ENCODE data around the gene PSMA6.
A peak's percentile ranks its signal among the peaks of the same experiment; 100 is the strongest.

PSMA6 gene

DNA sequence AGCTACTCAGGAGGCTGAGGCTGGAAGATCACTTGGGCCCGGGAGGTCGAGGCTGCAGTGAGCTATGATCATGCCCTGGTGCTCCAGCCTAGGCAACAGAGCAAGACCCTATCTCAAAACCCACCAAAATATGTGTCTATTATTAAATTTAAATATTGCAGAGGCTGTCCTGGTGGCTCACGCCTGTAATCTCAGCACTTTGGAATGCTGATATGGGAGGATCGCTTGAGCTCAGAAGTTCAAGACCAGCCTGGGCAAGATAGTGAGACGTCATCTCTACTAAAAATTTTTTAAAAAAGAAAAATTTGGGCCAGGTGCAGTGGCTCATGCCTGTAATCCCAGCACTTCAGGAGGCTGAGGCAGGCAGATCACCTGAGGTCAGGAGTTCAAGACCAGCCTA, 13.9 kb downstream of the PSMA6 start:
- H3K4me2 ChIP-seq: no peak overlapping the region
- peaks cover 100% of the 10 kb centered on the region for H4K20me1 ChIP-seq
- H3K27me3 ChIP-seq: no peaks in the 10 kb centered on the region
- H3K36me3 ChIP-seq: peaks cover 99% of the 10 kb centered on the region
- H3K9me3 ChIP-seq: no peaks in the 10 kb centered on the region
- TF ChIP-seq Cebpa-rat (IDR thresholded peaks at IDR 0.05): no peak
- H3K9ac ChIP-seq: no peak overlapping the region
- H3K4me1 ChIP-seq: peaks cover 33% of the 10 kb centered on the region
- H3K27ac ChIP-seq: no peak overlapping the region
- no peak overlapping the region for H3K4me3 ChIP-seq

DNA sequence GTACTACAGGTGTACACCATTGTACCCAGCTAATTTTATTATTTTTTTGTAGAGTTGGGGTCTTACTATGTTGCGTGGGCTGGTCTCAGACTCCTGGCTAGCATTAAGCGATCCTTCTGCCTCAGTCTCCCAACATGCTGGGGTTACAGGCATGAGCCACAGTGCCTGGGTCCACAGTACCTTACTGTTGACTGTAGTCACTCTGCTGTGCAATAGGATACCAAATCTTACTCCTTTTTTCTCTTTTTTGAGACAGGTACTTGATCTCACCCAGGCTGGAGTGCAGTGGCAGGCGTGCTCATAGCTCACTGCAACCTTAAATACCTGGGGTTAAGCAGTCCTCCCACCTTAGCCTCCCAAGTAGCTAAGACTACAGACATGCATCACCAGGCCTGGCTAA, 25.6 kb downstream of the PSMA6 start:
- no peak for TF ChIP-seq Cebpa-rat (IDR thresholded peaks at IDR 0.05)
- Histone ChIP-seq H3K27ac (no peak overlapping the region), H3K9ac (no peak overlapping the region), H3K36me3 (peaks cover 76% of the 10 kb centered on the region), H3K9me3 (no peaks in the 10 kb centered on the region), H3K4me2 (no peak overlapping the region), H3K27me3 (no peaks in the 10 kb centered on the region), H4K20me1 (peaks cover 54% of the 10 kb centered on the region), H3K4me3 (no peak overlapping the region), H3K4me1 (peaks cover 25% of the 10 kb centered on the region)

DNA sequence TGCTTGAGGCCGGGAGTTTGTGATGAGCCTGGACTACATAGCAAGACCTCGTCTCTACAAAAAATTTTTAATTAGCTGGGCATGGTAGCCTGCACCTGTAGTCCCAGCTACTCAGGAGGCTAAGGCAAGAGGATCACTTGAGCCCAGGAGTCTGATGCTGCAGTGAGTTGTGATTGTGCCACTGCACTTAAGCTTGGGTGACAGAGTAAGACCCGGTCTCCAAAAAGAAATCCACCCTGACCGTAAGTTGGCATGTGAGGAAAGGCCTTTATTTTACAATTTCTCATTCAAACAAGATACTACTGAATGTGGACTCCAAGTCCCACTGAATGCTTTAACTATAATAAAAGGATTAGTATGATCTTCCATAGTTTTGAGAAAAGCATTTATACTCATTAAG, 27.3 kb downstream of the PSMA6 start:
- Histone ChIP-seq H3K9ac (no peak overlapping the region), H3K4me3 (no peak overlapping the region), H3K4me1 (peaks cover 20% of the 10 kb centered on the region), H3K27ac (no peak overlapping the region), H3K36me3 (peaks cover 59% of the 10 kb centered on the region), H3K9me3 (no peaks in the 10 kb centered on the region), H3K4me2 (no peak overlapping the region), H3K27me3 (no peaks in the 10 kb centered on the region), H4K20me1 (peaks cover 37% of the 10 kb centered on the region)
- TF ChIP-seq Cebpa-rat (IDR thresholded peaks at IDR 0.05): no peak

DNA sequence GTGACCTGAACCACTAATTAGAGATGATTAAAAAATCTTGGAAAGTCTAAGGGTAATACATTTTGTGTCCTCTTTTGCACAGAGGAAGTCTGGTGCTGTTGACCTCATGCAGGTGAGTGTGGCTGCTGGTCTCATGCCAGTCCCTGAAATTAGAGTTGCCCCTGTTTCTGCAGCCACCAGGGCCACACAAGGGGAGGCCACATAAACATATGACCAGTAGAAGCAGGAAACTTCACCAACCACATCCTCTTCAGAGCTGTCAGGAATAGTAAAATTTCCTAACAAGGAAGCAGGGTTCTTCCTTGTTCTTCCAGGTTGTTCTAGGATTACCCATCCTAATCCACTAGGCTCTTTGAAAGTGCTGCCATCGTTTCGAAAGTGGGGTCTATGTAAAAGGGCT, 28.3 kb downstream of the PSMA6 start:
- TF ChIP-seq Cebpa-rat (IDR thresholded peaks at IDR 0.05): no peak
- Histone ChIP-seq H3K4me1 (peaks cover 20% of the 10 kb centered on the region), H4K20me1 (peaks cover 30% of the 10 kb centered on the region), H3K9ac (no peak overlapping the region; the same call in 1 of the 2 replicates), H3K36me3 (peaks cover 50% of the 10 kb centered on the region), H3K9me3 (no peaks in the 10 kb centered on the region), H3K4me2 (peak overlapping the region; percentile 25; the same call in 1 of the 2 replicates), H3K27ac (0 out of 2 replicates have a peak overlapping the region, but pooled peaks have one; percentile 56), H3K27me3 (no peaks in the 10 kb centered on the region), H3K4me3 (no peak overlapping the region)

DNA sequence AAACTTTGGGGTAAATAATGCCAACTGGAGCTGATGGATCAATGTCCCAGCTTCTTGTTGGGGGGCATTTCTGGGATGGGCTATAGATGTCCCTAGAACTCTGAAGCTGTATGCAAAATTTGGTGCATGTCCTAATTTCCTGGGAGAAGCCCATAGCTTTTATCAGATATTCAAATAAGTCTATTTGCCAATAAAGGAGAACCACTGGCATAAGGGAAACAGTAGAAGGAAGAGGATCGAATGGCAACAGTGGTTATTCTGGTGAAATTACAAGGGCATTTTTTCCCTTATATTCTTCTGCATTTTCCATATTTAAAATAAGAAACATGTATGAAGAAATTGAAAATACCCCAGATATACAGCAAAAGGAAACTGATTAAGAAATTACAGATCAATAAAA, 34.2 kb downstream of the PSMA6 start:
- Histone ChIP-seq H3K4me3 (no peak overlapping the region), H3K36me3 (no peaks in the 10 kb centered on the region), H3K9me3 (no peaks in the 10 kb centered on the region), H3K27me3 (no peaks in the 10 kb centered on the region), H3K4me1 (peaks cover 1% of the 10 kb centered on the region), H3K27ac (no peak overlapping the region), H3K9ac (no peak overlapping the region), H4K20me1 (no peaks in the 10 kb centered on the region), H3K4me2 (no peak overlapping the region)
- no peak for TF ChIP-seq Cebpa-rat (IDR thresholded peaks at IDR 0.05)

DNA sequence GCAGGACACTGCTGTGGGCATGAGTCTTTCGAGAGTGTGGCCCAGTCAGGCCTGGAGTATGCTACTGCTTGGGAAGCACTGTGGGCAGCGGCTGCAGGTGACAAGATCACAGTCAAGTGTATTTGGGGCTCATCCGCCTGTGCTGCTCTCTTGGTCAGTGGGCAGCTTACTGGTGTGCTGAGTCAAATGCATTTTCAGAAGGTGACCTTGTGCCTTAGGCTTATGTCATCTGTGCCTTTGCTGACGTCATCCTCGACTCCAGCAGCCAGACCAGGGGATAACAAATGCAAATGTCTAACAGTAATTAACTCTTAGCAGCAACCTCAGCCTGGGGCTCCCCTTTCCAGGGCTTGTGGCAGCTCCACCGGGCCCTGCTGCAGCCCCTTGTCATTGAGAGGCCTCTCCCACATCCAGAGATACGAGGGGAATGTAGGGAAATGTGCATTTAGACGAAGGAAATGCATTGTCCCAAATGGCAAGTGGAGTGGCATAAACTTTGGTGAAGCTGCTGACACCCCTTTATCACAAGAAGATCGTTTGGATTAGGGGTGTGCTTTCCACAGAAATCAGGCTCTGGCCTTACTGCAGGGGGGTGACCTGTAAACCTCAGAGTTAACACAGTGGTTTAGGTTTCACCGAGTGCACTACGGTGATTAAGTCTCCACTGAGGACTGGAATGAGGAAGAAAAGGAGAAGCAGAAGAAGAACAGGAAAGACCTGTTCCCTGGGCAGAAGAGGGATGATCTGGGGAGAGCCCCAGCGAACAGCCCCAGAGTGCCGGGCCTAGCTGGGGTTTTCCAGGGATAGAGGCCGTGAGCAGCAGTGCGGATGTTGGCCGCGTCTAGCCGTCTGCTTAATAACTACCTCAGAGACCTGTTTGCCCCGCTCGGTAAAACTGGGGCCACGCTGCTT, 39.7 kb downstream of the PSMA6 start:
- no peaks in the 10 kb centered on the region for H3K9me3 ChIP-seq
- H3K4me2 ChIP-seq: peak overlapping the region; percentile 74
- H3K27ac ChIP-seq: 0 out of 2 replicates have a peak overlapping the region, but pooled peaks have one; percentile 6
- TF ChIP-seq Cebpa-rat (IDR thresholded peaks at IDR 0.05): no peak
- no peaks in the 10 kb centered on the region for H4K20me1 ChIP-seq
- H3K4me1 ChIP-seq: peaks cover 45% of the 10 kb centered on the region
- H3K27me3 ChIP-seq: no peaks in the 10 kb centered on the region
- H3K4me3 ChIP-seq: no peak overlapping the region
- no peak overlapping the region for H3K9ac ChIP-seq
- H3K36me3 ChIP-seq: no peaks in the 10 kb centered on the region

DNA sequence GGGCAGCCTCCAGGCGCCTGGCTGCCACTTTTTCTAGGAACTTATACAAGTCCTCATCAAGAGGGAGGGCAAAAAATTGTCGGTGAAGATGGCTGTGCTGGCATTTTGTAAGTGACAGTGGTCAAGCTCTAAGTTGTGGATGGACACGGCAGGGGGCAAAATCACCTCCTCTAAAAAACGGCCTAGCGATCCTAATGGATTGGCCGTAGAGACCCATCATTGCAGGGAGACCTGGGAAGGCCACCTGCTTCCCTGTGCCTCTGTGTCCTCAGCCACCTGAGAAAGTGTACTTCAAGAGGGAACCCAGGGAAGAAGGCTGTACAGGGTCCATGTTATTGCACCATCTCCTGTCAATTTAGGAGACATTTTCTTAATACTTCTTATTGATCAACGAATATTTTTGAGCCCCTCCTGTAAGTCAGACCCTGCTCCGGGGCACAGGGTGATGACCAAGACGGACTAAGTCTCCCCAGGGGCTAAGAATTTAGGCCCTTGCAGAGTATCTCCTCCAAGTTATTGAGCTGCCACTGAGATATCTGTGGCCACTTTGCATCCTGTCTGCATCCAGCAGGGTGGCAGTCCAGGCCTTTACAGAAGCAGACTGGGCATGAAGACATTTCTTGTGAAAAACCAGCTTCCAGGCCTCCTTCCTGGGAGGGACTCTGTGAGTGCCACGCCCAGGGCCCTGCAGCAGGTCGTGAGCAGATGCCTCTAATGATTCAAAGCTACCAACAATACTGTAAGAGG, 40.5 kb downstream of the PSMA6 start:
- H3K9me3 ChIP-seq: no peaks in the 10 kb centered on the region
- no peaks in the 10 kb centered on the region for H3K36me3 ChIP-seq
- H3K4me3 ChIP-seq: no peak overlapping the region
- H3K9ac ChIP-seq: peak overlapping the region; percentile 38; the same call in 1 of the 2 replicates
- no peaks in the 10 kb centered on the region for H3K27me3 ChIP-seq
- H3K4me1 ChIP-seq: peaks cover 53% of the 10 kb centered on the region
- H3K27ac ChIP-seq: peak overlapping the region; percentile 56
- TF ChIP-seq Cebpa-rat (IDR thresholded peaks at IDR 0.05): no peak
- H4K20me1 ChIP-seq: no peaks in the 10 kb centered on the region
- peak overlapping the region; percentile 74 for H3K4me2 ChIP-seq

DNA sequence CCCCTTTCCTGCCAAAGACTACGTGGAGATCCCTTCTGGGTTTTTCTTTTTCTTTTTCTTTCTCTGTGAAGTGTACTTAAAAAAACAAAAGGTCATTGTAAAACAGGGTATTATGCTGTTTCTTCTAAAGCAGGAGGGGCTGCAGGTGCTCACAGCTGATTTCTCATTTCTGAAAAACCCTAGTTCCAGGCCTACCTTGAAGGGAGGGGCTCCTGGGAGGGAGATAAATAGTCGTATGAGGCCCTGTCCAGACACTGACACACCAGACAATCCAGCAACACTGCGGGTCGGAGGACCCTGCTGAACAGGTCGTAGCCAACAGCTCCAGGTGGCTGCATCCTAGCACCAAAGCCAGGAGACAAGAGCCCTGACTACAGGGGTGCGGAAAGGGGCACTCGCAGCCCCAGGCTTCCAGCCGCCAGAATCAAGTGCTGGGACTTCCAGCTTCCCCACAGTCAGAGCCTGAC, 41.1 kb downstream of the PSMA6 start:
- Histone ChIP-seq H3K36me3 (no peaks in the 10 kb centered on the region), H3K4me3 (no peak overlapping the region), H3K4me2 (peak overlapping the region; percentile 74), H3K9me3 (no peaks in the 10 kb centered on the region), H3K27me3 (no peaks in the 10 kb centered on the region), H3K4me1 (peaks cover 59% of the 10 kb centered on the region), H4K20me1 (no peaks in the 10 kb centered on the region), H3K9ac (peak overlapping the region; percentile 38; the same call in 1 of the 2 replicates), H3K27ac (peak overlapping the region; percentile 56)
- no peak for TF ChIP-seq Cebpa-rat (IDR thresholded peaks at IDR 0.05)

DNA sequence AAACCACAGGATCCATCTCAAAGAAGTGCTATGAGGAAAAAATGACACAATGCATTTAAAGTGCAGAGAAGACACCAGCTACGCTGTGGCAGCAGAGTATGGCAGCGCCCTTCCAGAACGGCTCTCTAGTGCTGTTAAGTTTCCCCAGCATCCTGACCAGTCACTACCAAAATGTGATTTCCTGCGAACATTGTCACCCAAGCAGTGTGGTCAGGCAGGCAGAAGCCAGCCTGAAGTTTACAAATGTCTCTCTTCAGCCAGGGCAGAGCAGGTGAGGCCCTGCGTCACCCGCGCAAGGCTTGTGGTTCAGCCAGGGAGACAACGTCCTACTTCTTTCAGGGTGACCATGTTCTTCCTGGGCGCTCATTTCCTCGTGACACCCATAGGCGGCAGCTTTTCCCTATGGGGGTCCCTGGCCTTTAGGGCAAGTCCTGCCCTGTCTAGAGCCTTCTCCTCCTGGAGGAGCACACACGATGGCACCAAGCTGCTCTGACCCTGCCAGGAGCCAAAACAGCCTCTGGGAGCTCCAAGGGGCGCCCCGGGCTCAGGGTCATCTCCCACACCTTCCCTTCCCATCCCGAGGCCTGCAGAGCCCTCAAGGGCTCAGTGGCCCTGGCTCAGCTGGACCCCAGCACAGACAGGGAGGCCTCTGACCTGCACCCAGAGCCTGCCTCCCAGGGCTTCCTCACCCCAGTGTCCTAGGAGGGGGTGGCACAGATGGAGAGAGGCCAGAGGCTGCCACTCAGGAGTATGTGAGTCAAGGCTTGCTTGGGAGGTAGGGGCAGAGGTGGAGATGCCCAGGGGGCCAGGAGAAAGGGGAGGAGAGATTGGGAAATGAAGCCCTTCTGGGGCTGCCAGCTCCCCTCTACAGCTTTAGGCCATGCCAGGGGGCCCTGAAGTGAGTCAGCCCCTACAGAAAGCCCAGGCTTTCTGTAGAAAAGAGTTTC, 41.9 kb downstream of the PSMA6 start:
- H3K27me3 ChIP-seq: no peaks in the 10 kb centered on the region
- peak overlapping the region; percentile 38; the same call in 1 of the 2 replicates for H3K9ac ChIP-seq
- H3K36me3 ChIP-seq: no peaks in the 10 kb centered on the region
- peaks cover 66% of the 10 kb centered on the region for H3K4me1 ChIP-seq
- no peak for TF ChIP-seq Cebpa-rat (IDR thresholded peaks at IDR 0.05)
- H3K4me2 ChIP-seq: peak overlapping the region; percentile 74
- no peaks in the 10 kb centered on the region for H3K9me3 ChIP-seq
- no peak overlapping the region for H3K4me3 ChIP-seq
- peak overlapping the region; percentile 56 for H3K27ac ChIP-seq
- H4K20me1 ChIP-seq: no peaks in the 10 kb centered on the region

All from BLaER1 (cell line).